Glomerular visceral epithelial cell (primary cell): ENCODE data around the gene AP2A2.
A peak's percentile ranks its signal among the peaks of the same experiment; 100 is the strongest.

Experiments
- DNase-seq: peaks from one replicate; pipeline ENCODE4 v3.0.0-alpha.2; 2016; ENCODE audit errors: extremely low spot score

Gene AP2A2

GRCh38 chr11:1041936-1042608, 116.4 kb downstream of the AP2A2 start:
- no peak for DNase-seq

GRCh38 chr11:1042626-1043562, 117.2 kb downstream of the AP2A2 start:
- DNase-seq, result no peak

DNA sequence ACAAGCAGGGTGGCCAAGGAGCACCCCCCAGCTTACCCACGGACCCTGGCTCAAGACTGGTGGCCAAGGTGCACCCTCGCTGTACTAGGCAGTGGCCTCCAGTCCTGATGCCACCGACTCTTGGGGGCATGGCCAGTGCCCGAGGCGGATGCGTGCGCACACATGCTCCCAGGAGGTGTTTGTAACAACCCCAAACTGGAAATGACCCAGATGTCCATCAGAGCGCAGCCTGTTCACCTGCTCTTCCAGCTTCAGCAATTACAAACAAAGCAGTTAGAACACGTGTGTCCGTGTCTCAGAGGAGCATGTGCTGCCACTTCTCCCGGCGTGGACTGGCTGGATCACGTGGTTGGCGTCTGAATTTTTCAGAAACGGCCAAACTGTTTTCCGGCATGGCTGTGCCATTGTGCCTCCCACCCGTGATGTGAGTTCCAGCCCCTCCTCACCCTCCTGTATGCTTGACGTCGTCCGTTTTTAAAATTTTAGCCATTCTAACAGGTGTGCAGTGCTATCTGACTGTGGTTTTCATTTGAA, 118.0 kb downstream of the AP2A2 start:
- no peak for DNase-seq

GRCh38 chr11:1044160-1044559, 118.5 kb downstream of the AP2A2 start:
- no peak for DNase-seq

GRCh38 chr11:1047595-1048156, 122.0 kb downstream of the AP2A2 start:
- DNase-seq, result no peak

- DNase-seq, result no peak
Observed at GRCh38 chr11:1048375-1049070, 122.9 kb downstream of the AP2A2 start.

GRCh38 chr11:1049071-1049405, 123.4 kb downstream of the AP2A2 start:
- no peak for DNase-seq

DNA sequence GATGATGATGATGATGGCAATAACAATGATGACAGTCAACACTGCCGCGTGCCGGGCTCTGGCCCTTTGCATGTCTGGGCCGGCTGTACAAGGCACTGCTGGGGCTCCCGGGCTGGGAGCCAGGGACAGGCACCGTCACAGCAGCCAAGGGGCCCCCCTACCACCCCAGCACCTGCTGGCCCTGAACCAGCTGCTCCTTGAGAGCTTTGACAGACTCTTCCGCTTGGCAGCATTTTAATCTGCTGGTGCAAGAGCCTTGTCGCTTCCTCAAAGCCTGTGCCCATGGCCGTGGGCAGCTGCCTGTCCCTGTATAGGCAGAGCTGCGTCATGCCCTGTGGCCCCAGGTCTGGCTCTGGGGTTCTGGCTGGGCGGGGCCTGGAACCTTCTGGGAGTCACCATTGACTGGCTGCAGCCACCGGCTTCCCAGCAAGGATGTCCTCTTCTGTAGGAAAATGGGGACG, 123.8 kb downstream of the AP2A2 start:
- no peak for DNase-seq

DNA sequence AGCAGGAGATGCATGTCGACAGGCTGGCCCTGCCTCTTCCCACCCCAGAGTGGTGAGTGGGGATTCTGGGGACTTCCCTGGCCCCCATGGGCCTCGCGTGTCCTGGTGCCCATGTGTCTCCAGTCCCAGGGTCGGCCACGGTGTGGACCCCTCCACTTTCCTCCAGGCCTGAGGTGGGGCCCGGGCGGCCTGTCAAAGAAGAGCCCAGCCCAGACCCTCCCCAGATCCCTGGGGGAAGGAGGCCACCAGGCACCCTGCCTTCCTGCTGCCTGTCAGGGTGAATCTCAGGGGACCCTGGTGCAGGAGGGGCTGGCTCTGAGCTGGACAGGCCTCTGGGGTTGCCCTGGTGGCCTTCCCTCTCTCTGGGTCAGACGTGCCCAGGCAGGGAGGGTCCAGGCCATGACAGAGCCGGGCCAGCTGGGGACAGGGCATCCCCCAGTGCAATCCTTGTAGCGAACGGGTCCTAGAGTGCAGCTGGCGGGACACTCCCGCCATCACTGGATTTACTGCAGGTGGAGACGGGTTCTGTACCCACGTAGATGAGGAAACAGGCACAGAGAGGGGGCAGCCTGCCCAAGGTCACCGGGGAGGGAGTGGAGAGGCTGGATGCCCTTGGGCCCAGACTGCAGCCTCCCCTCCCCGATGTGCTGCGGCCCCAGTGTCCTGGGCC, 124.4 kb downstream of the AP2A2 start:
- DNase-seq, result no peak

- peak; percentile 78 for DNase-seq
Observed at GRCh38 chr11:1050581-1051355, 125.1 kb downstream of the AP2A2 start.

DNA sequence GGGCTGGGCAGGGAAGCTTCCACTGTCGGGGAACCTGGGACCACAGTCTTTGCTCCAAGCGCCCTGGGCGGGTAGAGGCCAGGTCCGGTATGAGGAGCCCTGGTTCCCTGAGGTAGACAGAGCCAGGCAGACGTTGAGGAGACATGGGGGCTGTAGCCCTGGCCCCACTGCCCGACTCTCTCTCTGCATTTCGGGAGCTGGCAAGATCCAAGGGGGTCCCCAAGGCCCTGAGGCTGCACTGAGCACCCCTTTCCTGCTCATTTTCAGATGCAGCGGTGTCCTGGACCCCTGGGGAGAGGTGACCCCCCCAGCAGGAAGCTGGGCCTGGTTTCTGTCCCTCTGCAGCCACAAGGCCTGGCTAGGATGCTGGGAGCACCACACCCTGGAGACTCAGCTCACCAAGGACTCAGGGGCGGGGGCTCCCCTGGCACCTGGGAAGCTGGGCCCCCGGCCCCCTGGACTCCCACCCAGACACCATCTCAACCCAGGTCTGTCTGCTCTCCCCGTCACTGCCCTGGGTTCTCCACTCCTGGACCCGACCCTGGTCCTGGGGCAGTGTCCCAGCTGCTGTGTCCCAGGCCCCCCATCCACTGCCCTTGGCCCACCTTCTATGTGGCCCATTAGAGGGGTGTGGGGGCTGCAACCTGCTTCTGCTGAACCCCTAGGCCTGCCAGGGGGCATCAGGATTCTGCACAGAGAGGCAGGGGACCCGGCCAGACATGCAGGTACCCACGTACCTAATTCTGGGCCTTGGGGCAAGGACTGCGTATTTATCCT, 125.9 kb downstream of the AP2A2 start:
- DNase-seq, result no peak

- no peak for DNase-seq
Observed at GRCh38 chr11:1052133-1053011, 126.7 kb downstream of the AP2A2 start.

DNA sequence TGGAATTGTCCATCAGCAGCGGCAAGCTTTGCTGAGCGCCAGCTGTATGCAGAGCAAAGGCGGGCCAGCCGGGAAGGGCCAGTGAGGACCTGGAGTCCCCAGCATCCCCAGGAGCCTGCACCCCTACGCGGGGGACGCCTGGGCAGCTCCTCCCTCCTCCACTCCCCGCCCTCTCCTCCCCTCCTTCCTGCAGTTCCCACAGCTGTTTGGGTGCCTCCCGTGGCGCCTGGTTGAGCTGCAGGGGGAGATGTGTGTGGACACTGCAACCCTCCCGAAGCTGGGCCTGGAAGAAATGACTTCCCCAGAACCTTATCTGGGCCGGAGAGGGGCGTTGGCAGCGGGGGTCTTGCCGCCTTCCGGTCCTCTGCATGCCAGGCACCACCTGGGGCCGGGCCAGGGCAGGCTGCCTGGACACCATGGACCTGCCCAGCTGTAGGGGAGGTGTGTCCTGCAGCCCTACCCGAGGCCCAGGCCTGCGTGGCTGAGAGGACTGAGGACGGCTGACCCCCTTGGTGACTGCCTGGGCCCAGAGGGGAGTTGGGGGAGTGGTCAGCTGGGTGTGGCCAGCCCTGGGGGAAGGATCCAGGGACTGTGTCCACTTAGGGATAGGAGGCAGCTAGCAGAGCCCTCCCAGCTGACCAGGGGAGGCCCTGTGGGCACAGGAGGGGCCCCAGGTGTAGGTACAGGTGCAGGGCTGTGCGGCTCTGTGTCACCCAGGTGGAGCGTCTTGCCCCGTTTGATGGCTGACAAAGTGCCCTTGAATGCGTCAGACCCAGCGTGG, 127.6 kb downstream of the AP2A2 start:
- no peak for DNase-seq

DNA sequence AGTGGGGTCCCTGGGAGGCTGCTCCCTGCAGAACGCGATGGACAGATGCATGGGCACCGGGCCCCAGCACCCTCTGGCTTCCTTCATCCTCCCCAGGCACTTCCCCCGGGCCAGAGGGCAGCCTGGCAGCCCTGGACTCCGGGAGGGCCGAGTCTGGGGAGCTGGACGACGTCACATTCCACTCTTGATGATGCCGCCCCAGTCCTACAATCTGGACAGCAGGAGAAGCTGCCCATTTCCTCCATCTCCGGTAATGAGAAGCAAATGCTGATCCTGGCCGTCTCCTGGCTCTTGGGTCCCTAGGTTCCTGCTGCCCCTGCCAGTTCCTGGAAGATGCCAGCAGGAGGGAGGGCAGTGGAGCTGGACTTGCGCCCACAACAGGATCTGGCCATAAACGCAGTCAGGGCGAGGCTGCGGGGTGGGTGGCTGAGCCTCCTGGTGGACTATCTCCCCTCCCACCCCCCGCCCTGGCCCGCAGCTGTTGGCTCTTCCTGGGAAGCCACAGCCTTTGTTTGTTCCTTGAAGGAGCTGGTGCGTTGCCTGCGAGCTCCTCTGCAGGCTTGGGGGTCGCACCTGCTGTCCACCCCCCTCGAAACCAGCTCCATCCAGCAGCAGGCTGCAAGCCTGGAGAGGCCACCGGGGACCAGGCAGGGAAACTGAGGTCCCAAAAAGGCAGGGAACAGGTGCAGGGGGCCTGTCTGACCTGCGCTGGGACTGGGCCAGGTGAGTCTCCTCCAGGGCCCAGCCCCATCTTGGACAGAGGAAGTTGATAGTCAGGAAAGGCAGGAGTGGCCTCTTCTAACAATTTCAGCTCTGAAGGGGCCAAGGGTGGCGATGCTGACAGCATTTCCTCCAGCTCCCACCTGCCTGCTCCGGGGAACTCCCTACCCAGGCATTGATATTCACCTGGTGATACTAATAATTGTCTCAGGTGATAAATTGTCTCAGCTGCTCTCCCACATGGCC, 128.8 kb downstream of the AP2A2 start:
- no peak for DNase-seq

DNA sequence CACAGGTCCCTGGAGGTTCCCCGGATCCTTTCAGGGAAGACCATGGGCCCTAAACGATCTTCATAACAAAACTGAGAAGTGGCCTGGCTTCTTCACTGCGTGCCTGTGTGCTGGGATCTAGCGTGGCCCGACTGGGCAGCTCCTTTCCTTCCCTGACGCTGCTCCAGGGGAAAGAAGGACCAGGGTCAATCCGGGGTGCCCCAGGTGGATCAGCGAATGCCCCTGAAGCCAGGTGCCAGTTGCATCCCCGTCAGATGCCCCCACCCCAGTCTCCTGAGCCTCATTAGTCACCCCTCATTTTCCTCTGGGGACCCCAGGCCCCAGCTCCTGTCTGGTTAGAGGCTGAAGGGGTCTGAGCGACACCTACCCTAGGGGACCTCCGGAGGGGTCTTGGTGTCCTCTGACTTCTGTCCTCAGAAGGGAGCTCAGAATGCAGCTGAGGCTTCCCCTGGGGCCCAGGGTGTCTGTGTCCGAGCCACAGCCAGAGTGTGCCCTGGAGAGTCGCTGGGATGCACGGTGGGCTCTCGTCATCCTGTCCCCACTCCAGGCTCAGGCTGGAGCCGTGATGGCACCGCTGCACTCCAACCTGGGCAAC, 129.5 kb downstream of the AP2A2 start:
- no peak for DNase-seq

DNA sequence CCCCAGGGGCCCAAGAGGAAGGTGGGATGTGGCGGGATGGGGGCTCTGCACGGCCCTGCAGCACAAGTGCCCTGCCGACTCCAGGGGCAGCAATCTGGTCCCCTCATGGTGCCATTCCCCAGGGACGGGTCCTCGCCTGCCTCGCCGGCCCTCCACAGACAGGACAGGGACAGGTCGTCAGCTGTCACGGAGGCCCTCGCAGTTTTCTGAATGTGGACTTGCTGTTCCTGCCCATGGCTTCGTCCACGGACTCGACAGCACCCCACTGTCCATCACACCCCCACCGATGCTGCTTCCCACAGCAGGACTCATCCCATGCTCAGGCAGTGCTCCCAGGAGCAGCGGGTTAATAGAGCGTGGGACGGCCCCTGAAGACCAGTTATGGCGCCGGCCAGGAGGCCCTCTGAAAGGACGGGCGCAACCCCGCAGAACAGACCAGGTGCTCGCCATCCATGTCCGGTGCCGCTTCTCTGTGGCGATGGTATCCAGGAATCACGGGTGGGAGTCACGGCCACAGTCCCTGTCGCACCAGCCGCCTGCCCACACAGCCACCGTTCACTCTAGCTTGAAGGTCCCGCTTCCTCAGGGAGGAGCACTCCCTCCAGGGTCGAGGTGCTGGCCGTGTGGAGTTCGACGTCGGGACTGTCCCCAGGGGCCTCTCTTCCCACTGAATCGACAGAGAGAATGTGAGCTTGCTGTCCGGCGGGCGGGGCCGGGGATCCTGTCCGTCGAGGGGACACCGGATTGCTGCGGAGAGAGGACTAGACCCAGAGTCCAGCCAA, 130.5 kb downstream of the AP2A2 start:
- no peak for DNase-seq
